22Rv1 (cell line): ENCODE results near the gene SMARCC2.

ENCODE experiments used
- H3K27ac ChIP-seq: fragments of 450-650 bp; 2 replicates; pipeline ENCODE4 v1.5.1; 2017
- CTCF ChIP-seq: fragments of 450-650 bp; IDR thresholded peaks from 2 replicates; pipeline ENCODE4 v1.5.1; 2017; ENCODE audit warnings: mild to moderate bottlenecking
- ZFX ChIP-seq: fragments of 450-650 bp; IDR thresholded peaks from 2 replicates; pipeline ENCODE4 v1.6.1; 2017; ENCODE audit warnings: antibody characterized with exemption, borderline replicate concordance

Gene SMARCC2

GRCh38 chr12:56222531-56222895, 33.2 kb upstream of the SMARCC2 start:
- peak overlapping the region; percentile 98 for H3K27ac ChIP-seq
- TF ChIP-seq ZFX, result no peak
- no peak for TF ChIP-seq CTCF

GRCh38 chr12:56221757-56222530, 32.7 kb upstream of the SMARCC2 start, which contains the start of gene RNF41:
Gene RNF41 (minus strand): TSS chr12:56221922. CDS start chr12:56214047, 7,875 bp downstream.
- H3K27ac ChIP-seq, result peak within 1 kb of the TSS; percentile 98
- no peak for TF ChIP-seq ZFX
- TF ChIP-seq CTCF, result peak; percentile 8

GRCh38 chr12:56221232-56221756, 32.0 kb upstream of the SMARCC2 start:
- H3K27ac ChIP-seq, result peak overlapping the region; percentile 98
- TF ChIP-seq CTCF, result no peak
- no peak for TF ChIP-seq ZFX

GRCh38 chr12:56220611-56221231, 31.4 kb upstream of the SMARCC2 start:
- no peak for TF ChIP-seq CTCF
- no peak for TF ChIP-seq ZFX
- peak overlapping the region; percentile 98 for H3K27ac ChIP-seq

GRCh38 chr12:56219840-56220239, 30.6 kb upstream of the SMARCC2 start:
- TF ChIP-seq CTCF (no peak), ZFX (no peak)
- H3K27ac ChIP-seq, result no peak overlapping the region; the same call in 1 of the 2 replicates

- peak overlapping the region; percentile 54 for H3K27ac ChIP-seq
- TF ChIP-seq CTCF (no peak), ZFX (no peak)
These were observed 27.2 kb upstream of the SMARCC2 start for GRCh38 chr12:56216461-56216860.

- no peak overlapping the region for H3K27ac ChIP-seq
- TF ChIP-seq ZFX (no peak), CTCF (no peak)
These were observed 24.6 kb upstream of the SMARCC2 start for GRCh38 chr12:56213878-56214277.
